OCI-LY7 (cell line): ENCODE results near the gene SRD5A3.

ENCODE experiments used
- EZH2phosphoT487 ChIP-seq: fragments of 200-600 bp; sonication (generic); IDR thresholded peaks from 2 replicates; pipeline ENCODE4 v1.6.1; 2018; ENCODE audit warnings: low read depth, borderline replicate concordance, mild to moderate bottlenecking, mixed run types, antibody characterized with exemption, low read length, moderate library complexity, mixed read lengths
- TF ChIP-seq, protein P1 (sequence below): fragments of 200-600 bp; sonication (generic); conservative IDR thresholded peaks from 2 replicates; pipeline ENCODE4 v1.5.1; 2014; ENCODE audit warnings: mild to moderate bottlenecking, antibody characterized with exemption, low read length, moderate library complexity, mixed read lengths

DNA sequence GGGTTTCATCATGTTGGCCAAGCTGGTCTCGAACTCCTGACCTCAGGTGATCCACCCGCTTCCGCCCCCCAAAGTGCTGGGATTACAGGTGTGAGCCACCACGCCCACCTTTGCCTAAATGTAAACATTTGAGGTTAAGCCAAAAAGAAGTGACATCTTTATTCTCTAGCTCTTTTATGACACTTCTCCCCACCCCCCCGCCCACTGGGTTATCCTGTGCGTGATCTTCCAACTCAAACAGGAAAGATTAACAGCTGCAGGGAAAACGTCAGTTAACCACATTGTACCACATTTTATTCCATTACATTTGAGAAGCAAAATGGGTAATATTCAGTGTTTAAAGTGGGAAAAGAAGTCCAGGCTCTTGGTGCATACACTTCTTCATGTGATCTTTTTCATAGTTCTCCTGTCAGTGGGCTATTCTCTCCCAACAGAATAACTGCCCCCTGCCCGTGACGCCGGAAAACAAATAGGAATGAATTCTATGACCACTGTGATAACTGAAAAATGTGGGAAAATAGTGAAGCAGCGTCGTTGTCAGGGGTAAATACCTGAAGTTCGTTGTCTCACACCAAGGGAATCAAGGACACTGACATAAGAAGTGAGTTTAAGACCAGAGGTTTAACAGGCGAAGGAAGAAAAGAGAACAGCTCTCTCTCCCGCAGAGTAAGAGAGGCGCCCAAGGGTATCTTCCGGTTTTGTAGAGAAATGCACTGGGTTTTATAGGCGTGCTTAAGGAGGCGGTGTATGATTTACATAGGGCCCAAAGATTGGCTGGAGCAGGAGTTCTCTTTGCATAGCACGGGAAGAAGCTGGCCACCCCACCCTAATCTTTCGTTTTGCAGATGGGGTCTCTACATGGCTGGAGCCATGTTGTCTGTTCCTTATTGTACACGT lies 9.7 kb upstream of the SRD5A3 start:
- TF ChIP-seq, protein P1, sequence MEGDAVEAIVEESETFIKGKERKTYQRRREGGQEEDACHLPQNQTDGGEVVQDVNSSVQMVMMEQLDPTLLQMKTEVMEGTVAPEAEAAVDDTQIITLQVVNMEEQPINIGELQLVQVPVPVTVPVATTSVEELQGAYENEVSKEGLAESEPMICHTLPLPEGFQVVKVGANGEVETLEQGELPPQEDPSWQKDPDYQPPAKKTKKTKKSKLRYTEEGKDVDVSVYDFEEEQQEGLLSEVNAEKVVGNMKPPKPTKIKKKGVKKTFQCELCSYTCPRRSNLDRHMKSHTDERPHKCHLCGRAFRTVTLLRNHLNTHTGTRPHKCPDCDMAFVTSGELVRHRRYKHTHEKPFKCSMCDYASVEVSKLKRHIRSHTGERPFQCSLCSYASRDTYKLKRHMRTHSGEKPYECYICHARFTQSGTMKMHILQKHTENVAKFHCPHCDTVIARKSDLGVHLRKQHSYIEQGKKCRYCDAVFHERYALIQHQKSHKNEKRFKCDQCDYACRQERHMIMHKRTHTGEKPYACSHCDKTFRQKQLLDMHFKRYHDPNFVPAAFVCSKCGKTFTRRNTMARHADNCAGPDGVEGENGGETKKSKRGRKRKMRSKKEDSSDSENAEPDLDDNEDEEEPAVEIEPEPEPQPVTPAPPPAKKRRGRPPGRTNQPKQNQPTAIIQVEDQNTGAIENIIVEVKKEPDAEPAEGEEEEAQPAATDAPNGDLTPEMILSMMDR: no peak
- TF ChIP-seq EZH2phosphoT487: no peak
